ENCODE data around the gene ARHGAP8. TPM values are rescaled to one million over a fixed set of nuclear protein-coding genes. Genes with fewer than 3 reads are reported as not detected.

The ARHGAP8 gene
- total and polyA plus RNA-seq, 10 of the 15 experiments (the other 5 are each of a cell fraction or from before 2014, with no cell fraction given), result 0.33 TPM; not detected in 9

GRCh38 chr22:44809456-44809855 lies 57.1 kb downstream of the ARHGAP8 start:
- H3K27me3 ChIP-seq (replicated peaks in 1 of 2; ENCODE audit: control insufficient read depth in 2 of 2, insufficient read depth in 2 of 2, low read length in 1 of 2), result no peaks in the 10 kb centered on the region; a peak in 1 of 4 replicates
- FAIRE-seq (no peak), ATAC-seq (no peak), DNase-seq (ENCODE audit: low read depth, low spot score) (no peak)
- no peak overlapping the region for H3K9ac ChIP-seq (ENCODE audit: control insufficient read depth, insufficient read depth, low read length)
- no peak overlapping the region for H3K4me2 ChIP-seq (ENCODE audit: control insufficient read depth, insufficient read depth)
- no peaks in the 10 kb centered on the region for H3K36me3 ChIP-seq (ENCODE audit: control insufficient read depth in 2 of 2, insufficient read depth in 2 of 2, low read length in 1 of 2)
- RAD21 ChIA-PET (ENCODE audit: unreplicated experiment), result no interaction called here
- no peak overlapping the region for H3K27ac ChIP-seq (ENCODE audit: control insufficient read depth, insufficient read depth)
- no peaks in the 10 kb centered on the region for H3K79me2 ChIP-seq (ENCODE audit: control insufficient read depth, insufficient read depth, low read length)
- 67% methylated on average over 11 of the region's 11 CpGs for WGBS (ENCODE audit: insufficient coverage, insufficient replicate concordance, low lambda C conversion rate, missing lambda C conversion rate)
- H4K20me1 ChIP-seq (ENCODE audit: control insufficient read depth, insufficient read depth), result no peaks in the 10 kb centered on the region; the same call in 1 of the 2 replicates
- SMC1A ChIA-PET (ENCODE audit: uncharacterized antibody, unreplicated experiment), result no interaction called here
- POLR2A ChIA-PET, result no interaction called here
- CTCF ChIA-PET, result no interaction called here
- in situ Hi-C loops (cut with MboI), result no loop called here
- intact Hi-C loops (cut with micrococcal nuclease; ENCODE audit: unreplicated experiment), result no loop called here
- no peak for TF ChIP-seq ZNF207 (IDR thresholded peaks at IDR 0.05; ENCODE audit: borderline replicate concordance)
- TF ChIP-seq YY1 (IDR thresholded peaks at IDR 0.05; ENCODE audit: low read depth, low read length), result no peak
- TF ChIP-seq, protein P1, sequence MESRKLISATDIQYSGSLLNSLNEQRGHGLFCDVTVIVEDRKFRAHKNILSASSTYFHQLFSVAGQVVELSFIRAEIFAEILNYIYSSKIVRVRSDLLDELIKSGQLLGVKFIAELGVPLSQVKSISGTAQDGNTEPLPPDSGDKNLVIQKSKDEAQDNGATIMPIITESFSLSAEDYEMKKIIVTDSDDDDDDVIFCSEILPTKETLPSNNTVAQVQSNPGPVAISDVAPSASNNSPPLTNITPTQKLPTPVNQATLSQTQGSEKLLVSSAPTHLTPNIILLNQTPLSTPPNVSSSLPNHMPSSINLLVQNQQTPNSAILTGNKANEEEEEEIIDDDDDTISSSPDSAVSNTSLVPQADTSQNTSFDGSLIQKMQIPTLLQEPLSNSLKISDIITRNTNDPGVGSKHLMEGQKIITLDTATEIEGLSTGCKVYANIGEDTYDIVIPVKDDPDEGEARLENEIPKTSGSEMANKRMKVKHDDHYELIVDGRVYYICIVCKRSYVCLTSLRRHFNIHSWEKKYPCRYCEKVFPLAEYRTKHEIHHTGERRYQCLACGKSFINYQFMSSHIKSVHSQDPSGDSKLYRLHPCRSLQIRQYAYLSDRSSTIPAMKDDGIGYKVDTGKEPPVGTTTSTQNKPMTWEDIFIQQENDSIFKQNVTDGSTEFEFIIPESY (IDR thresholded peaks at IDR 0.05), result no peak
- TF ChIP-seq ZNF622 (IDR thresholded peaks at IDR 0.05), result no peak
- TF ChIP-seq FOXK2 (IDR thresholded peaks at IDR 0.05), result no peak
- no peak for TF ChIP-seq BACH1 (IDR thresholded peaks at IDR 0.05; ENCODE audit: borderline replicate concordance)
- no peak for TF ChIP-seq CBFB (IDR thresholded peaks at IDR 0.05; ENCODE audit: low read depth)
- TF ChIP-seq ESRRA (IDR thresholded peaks at IDR 0.05; ENCODE audit: low read length), result no peak
- TF ChIP-seq EZH2 (IDR thresholded peaks at IDR 0.05; ENCODE audit: borderline replicate concordance, control insufficient read depth, low read depth, low read length), result no peak
- no peak for TF ChIP-seq SPI1 (IDR thresholded peaks at IDR 0.05; ENCODE audit: borderline replicate concordance, insufficient read depth, low read depth, low read length)
- no peak for TF ChIP-seq BCL11A (IDR thresholded peaks at IDR 0.05; ENCODE audit: low read depth, low read length)
- TF ChIP-seq ATF2 (IDR thresholded peaks at IDR 0.05; ENCODE audit: low read length), result no peak
- TF ChIP-seq TCF3 (IDR thresholded peaks at IDR 0.05; ENCODE audit: borderline replicate concordance, insufficient read depth, low read depth, low read length), result no peak
- no peak for TF ChIP-seq EED (IDR thresholded peaks at IDR 0.05; ENCODE audit: low read depth)
- no peak for TF ChIP-seq HDGF (IDR thresholded peaks at IDR 0.05)
- BruUV-seq (replicated peaks), result no TSS peak
- H3K9me3 ChIP-seq (replicated peaks; ENCODE audit: control insufficient read depth, insufficient read depth, low read length), result no peaks in the 10 kb centered on the region
- no peak overlapping the region for H3K4me3 ChIP-seq
- no peak overlapping the region for H2AFZ ChIP-seq (ENCODE audit: control insufficient read depth, low read depth, low read length)
- no peaks in the 10 kb centered on the region for H3K4me1 ChIP-seq (ENCODE audit: control insufficient read depth, insufficient read depth, low read length)

Data from GM12878 (cell line).